HepG2 (cell line): Measurements from ENCODE around the gene ERMARD. TPM values are rescaled to one million over a fixed set of nuclear protein-coding genes. Genes with fewer than 3 reads are reported as not detected.

ENCODE experiments used
- ATAC-seq: fragments of 200-7000 bp; cut with Tn5 transposase; 3 replicates; pipeline ENCODE4 v1.9.1; 2020; ENCODE audit warnings: mild to moderate bottlenecking, moderate library complexity
- BruUV-seq: library from RNA; stranded (reverse); fragments of 400-500 nt; replicated peaks from 2 replicates; lab custom pipeline; 2021; lab: Mats Ljungman, UMichigan
- CTCF ChIA-PET: fragments of 300-600 bp; formaldehyde crosslinking; extraction: SDS; loops from one replicate; lab custom pipeline; 2021; ENCODE audit warnings: low total read pairs, inconsistent platforms, low intra/inter-chr PET ratio; lab: Yijun Ruan, JAX
- POLR2A ChIA-PET: fragments of 350-600 bp; sonication (Branson Sonifier 250); formaldehyde crosslinking; loops from one replicate; lab custom pipeline; 2020; ENCODE audit warnings: antibody characterized with exemption, inconsistent platforms; lab: Yijun Ruan, JAX
- DNase-seq: peaks from one replicate; pipeline ENCODE4 v3.0.0-alpha.2; 2015; ENCODE audit warnings: low spot score
- FAIRE-seq: peaks from 3 replicates; lab custom pipeline; 2011; peaks lifted over from hg19 to GRCh38; lab: Jason Lieb, UNC
- H2AFZ ChIP-seq: one replicate; pipeline ENCODE4 v1.6.1; 2011; ENCODE audit warnings: low read length, inconsistent platforms
- H3K27ac ChIP-seq: fragments of 300-600 bp; 3 replicates; pipeline ENCODE4 v1.8.0; 2011; ENCODE audit warnings: mixed run types, mild to moderate bottlenecking, mixed read lengths, low read length, inconsistent platforms; ENCODE audit not compliant: insufficient read depth; ENCODE audit errors: extremely low read length
- H3K27me3 ChIP-seq, 2 experiments: fragments of 200-600 bp in 1 of 2; 2 replicates in 1 of 2; 3 replicates in 1 of 2; pipeline versions ENCODE4 v1.6.0 to v1.8.0; 2011; ENCODE audit warnings: low read length in 2 of 2, mild to moderate bottlenecking in 2 of 2, moderate library complexity in 2 of 2, inconsistent platforms in 1 of 2; ENCODE audit not compliant: insufficient read depth in 2 of 2, control insufficient read depth in 1 of 2
- H3K36me3 ChIP-seq, 2 experiments: fragments of 200-600 bp in 1 of 2; replicated peaks in 1 of 2; 2 replicates in 1 of 2; 3 replicates in 1 of 2; pipeline versions ENCODE4 v1.5.1 to v1.8.0; 2011; ENCODE audit warnings: low read length in 2 of 2, inconsistent platforms in 1 of 2; ENCODE audit not compliant: insufficient read depth in 2 of 2, control insufficient read depth in 1 of 2
- H3K4me1 ChIP-seq: 2 replicates; pipeline ENCODE4 v1.5.1; 2012; ENCODE audit warnings: low read length, inconsistent platforms; ENCODE audit not compliant: insufficient read depth
- H3K4me2 ChIP-seq: 2 replicates; pipeline ENCODE4 v1.6.0; 2011; ENCODE audit warnings: low read depth, low read length, inconsistent platforms
- H3K4me3 ChIP-seq, 3 experiments: fragments of 200-600 bp in 1 of 3; sonication (generic), shearing (Covaris generic) in 1 of 3; replicated peaks in 1 of 3; 2 replicates each; pipeline ENCODE4 v1.5.1; 2011 to 2016; ENCODE audit warnings: low read length in 3 of 3, inconsistent platforms in 2 of 3, low read depth in 2 of 3, mild to moderate bottlenecking in 2 of 3, control low read depth in 1 of 3, mixed read lengths in 1 of 3; ENCODE audit not compliant: insufficient read depth in 1 of 3
- H3K79me2 ChIP-seq: one replicate; pipeline ENCODE4 v1.6.1; 2011; ENCODE audit warnings: low read length, inconsistent platforms; ENCODE audit not compliant: insufficient read depth
- H3K9ac ChIP-seq: 2 replicates; pipeline ENCODE4 v1.6.0; 2011; ENCODE audit warnings: mild to moderate bottlenecking, low read depth, low read length, inconsistent platforms; ENCODE audit not compliant: insufficient read depth
- H3K9me3 ChIP-seq: 2 replicates; pipeline ENCODE4 v1.5.1; 2012; ENCODE audit warnings: mild to moderate bottlenecking, low read length
- H4K20me1 ChIP-seq: 2 replicates; pipeline ENCODE4 v1.6.0; 2011; ENCODE audit warnings: inconsistent platforms, mild to moderate bottlenecking, low read length, moderate library complexity; ENCODE audit not compliant: insufficient read depth
- GATAD2A ChIP-seq: IDR thresholded peaks from 2 replicates; pipeline ENCODE4 v1.6.1; 2016
- RAD21 ChIP-seq: fragments of 450-650 bp; formaldehyde crosslinking; IDR thresholded peaks from 2 replicates; pipeline ENCODE4 v1.5.0; 2020; ENCODE audit warnings: mild to moderate bottlenecking
- STAG1 ChIP-seq: sonication (generic); formaldehyde crosslinking; IDR thresholded peaks from 2 replicates; pipeline ENCODE4 v1.4.0; 2020; ENCODE audit warnings: missing genetic modification reagents
- TOE1 ChIP-seq: sonication (generic); formaldehyde crosslinking; IDR thresholded peaks from 2 replicates; pipeline ENCODE4 v1.4.0; 2020; ENCODE audit warnings: mild to moderate bottlenecking, missing genetic modification reagents
- whole genome bisulfite sequencing: methylation state at CpG from one replicate; pipeline ENCODE4 v1.1.6; 2017; ENCODE audit warnings: low lambda C conversion rate; 5-methylcytosine and 5-hydroxymethylcytosine counted together
- in situ Hi-C: cut with HindIII; loops from 2 replicates; pipeline ENCODE4 v1.10.0; 2017; ENCODE audit warnings: low pct_unique_long_range_greater_than_20kb; ENCODE audit not compliant: extremely low pct_ligation_motif_present
- intact Hi-C: fragments of 100-400 bp; cut with micrococcal nuclease; formaldehyde crosslinking; loops from one replicate; pipeline ENCODE4 v1.10.0; 2022; ENCODE audit not compliant: unreplicated experiment
- polyA plus RNA-seq, 8 experiments: library from polyadenylated mRNA; depleted of rRNA in 3 of 8; stranded (reverse) in 7 of 8; unstranded in 1 of 8; fragments of >200 nt; fragmentation: Illumina TruSeq in 4 of 8; extraction: Trizol in 4 of 8; gene quantifications; 2 replicates each; pipeline versions ENCODE4 v1.2.1 to v1.2.3, GENCODE V29; 2011 to 2016; ENCODE audit warnings: low read depth in 4 of 8, missing spikeins in 1 of 8, mixed read lengths in 1 of 8; ENCODE audit not compliant: insufficient read depth in 1 of 8
- total RNA-seq, 5 experiments: library from RNA; depleted of rRNA; stranded (reverse); fragments of >200 nt; fragmentation: Illumina TruSeq; extraction: Trizol; gene quantifications; 2 replicates each; pipeline ENCODE4 v1.2.3, GENCODE V29; 2016; ENCODE audit warnings: low read depth in 1 of 5
- TF ChIP-seq, protein P1 (sequence below): sonication (generic); formaldehyde crosslinking; IDR thresholded peaks from 2 replicates; pipeline ENCODE4 v1.5.0; 2020; ENCODE audit warnings: mild to moderate bottlenecking, missing genetic modification reagents, moderate library complexity

Gene ERMARD
- total and polyA plus RNA-seq, 2 of the 13 experiments (the other 11 are each of a cell fraction or from before 2014, with no cell fraction given): 8.8 to 10.7 TPM

DNA sequence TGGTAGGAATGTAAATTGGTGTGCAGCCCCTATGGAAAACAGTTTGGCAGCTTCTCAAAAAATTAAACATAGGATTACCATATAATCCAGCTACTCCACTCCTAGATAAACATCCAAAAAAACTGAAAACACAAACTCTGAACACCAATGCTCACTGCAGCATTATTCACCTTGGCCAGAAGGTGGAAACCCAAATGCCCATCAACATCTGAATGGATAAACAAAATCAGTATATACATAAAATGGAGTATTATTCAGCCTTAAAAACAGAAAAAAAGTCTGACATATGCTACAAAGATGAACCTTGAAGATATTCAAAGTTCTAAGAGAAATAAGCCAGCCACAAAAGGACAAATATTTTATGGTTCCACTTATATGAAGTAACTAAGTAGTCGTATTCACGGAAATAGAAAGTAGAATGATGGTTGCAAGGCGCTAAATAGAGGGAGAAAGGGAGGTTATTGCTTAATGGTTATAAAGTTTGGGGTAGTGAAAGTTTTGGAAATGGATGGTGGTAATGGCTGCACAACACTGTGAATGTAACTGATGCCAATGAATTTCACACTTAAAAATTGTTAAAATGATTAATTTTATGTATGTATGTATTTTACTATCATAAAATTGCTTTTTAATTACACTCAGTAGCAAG lies 31.1 kb upstream of the ERMARD start:
- H3K36me3 ChIP-seq: peaks cover 7 to 33% of the 10 kb centered on the region in 2 experiments
- intact Hi-C loops (loop anchor here (2.0 kb wide), 1 partner anchor 18 kb away; the partner anchor contains the start of genes C6orf120 and WDR27), in situ Hi-C loops (no loop called here)
- H3K4me1 ChIP-seq: peaks cover 40% of the 10 kb centered on the region
- DNase-seq (no peak), FAIRE-seq (no peak), ATAC-seq (no peak)
- H3K9me3 ChIP-seq: no peaks in the 10 kb centered on the region
- no peak overlapping the region for H3K9ac ChIP-seq
- TF ChIP-seq TOE1 (CRISPR knock-in tag) (no peak), STAG1 (CRISPR knock-in tag) (peak; percentile 17; the same call in 1 of the 2 replicates), RAD21 (CRISPR knock-in tag) (0 out of 2 replicates have a peak, but pooled peaks have one; percentile 16), GATAD2A (no peak)
- TF ChIP-seq, protein P1, sequence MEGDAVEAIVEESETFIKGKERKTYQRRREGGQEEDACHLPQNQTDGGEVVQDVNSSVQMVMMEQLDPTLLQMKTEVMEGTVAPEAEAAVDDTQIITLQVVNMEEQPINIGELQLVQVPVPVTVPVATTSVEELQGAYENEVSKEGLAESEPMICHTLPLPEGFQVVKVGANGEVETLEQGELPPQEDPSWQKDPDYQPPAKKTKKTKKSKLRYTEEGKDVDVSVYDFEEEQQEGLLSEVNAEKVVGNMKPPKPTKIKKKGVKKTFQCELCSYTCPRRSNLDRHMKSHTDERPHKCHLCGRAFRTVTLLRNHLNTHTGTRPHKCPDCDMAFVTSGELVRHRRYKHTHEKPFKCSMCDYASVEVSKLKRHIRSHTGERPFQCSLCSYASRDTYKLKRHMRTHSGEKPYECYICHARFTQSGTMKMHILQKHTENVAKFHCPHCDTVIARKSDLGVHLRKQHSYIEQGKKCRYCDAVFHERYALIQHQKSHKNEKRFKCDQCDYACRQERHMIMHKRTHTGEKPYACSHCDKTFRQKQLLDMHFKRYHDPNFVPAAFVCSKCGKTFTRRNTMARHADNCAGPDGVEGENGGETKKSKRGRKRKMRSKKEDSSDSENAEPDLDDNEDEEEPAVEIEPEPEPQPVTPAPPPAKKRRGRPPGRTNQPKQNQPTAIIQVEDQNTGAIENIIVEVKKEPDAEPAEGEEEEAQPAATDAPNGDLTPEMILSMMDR (CRISPR knock-in tag): 0 out of 2 replicates have a peak, but pooled peaks have one; percentile 13
- no peak overlapping the region for H3K4me3 ChIP-seq
- peaks cover 45% of the 10 kb centered on the region for H4K20me1 ChIP-seq
- no peak overlapping the region for H2AFZ ChIP-seq
- no peaks in the 10 kb centered on the region; a peak in 1 of 5 replicates for H3K27me3 ChIP-seq
- 97% methylated on average over 3 of the region's 3 CpGs for WGBS
- POLR2A ChIA-PET: interaction anchor here (1.1 to 3.8 kb wide), 4 partner anchors 10 to 31 kb away, joined by 3 to 16 read pairs (median 6); partner anchors contain the start of genes C6orf120, DYNLT2, ERMARD and WDR27
- no peak overlapping the region for H3K27ac ChIP-seq
- peaks cover 70% of the 10 kb centered on the region for H3K79me2 ChIP-seq
- BruUV-seq: no TSS peak
- peak overlapping the region; percentile 94 for H3K4me2 ChIP-seq
- CTCF ChIA-PET: no interaction called here
